ENCODE measurements around the gene SPINK6.

GRCh38 chr5:148163345-148163744 is 39.5 kb upstream of the SPINK6 start:
- no peak for TF ChIP-seq CTCF (IDR thresholded peaks at IDR 0.05)
- no peak for TF ChIP-seq POLR2A (IDR thresholded peaks at IDR 0.05)
- TF ChIP-seq POLR2AphosphoS5 (IDR thresholded peaks at IDR 0.05), result no peak
